Brain microvascular endothelial cell (primary cell): ENCODE data around the gene SUPT3H.

Experiments used
- DNase-seq: peaks from one replicate; pipeline ENCODE4 v3.0.0-alpha.2; 2020
- H3K27ac ChIP-seq: fragments of 250-450 bp; sonication (Bioruptor Pico); 2 replicates; pipeline ENCODE4 v1.5.1; 2020; ENCODE audit warnings: mild to moderate bottlenecking, moderate library complexity
- H3K27me3 ChIP-seq: fragments of 250-450 bp; sonication (Bioruptor Pico); replicated peaks from 2 replicates; pipeline ENCODE4 v1.5.1; 2020; ENCODE audit warnings: mild to moderate bottlenecking
- H3K36me3 ChIP-seq: fragments of 250-450 bp; sonication (Bioruptor Pico); replicated peaks from 2 replicates; pipeline ENCODE4 v1.5.1; 2020; ENCODE audit warnings: mild to moderate bottlenecking
- H3K4me3 ChIP-seq: 2 replicates; pipeline ENCODE4 v1.5.1; 2011; ENCODE audit warnings: low read depth, mild to moderate bottlenecking, control low read depth, low read length, moderate library complexity
- CTCF ChIP-seq: IDR thresholded peaks from 2 replicates; pipeline ENCODE4 v1.5.1; 2011; ENCODE audit warnings: low read depth, mild to moderate bottlenecking, moderate library complexity, low read length, control low read depth, inconsistent platforms; ENCODE audit errors: missing control alignments
- in situ Hi-C: cut with HindIII; loops from 2 replicates; pipeline ENCODE4 v1.10.0; 2017; ENCODE audit warnings: low sequenced_read_pairs, low pct_ligation_motif_present

The SUPT3H gene

GRCh38 chr6:45369870-45370269, 7.9 kb downstream of the SUPT3H start:
- no peaks in the 10 kb centered on the region for H3K36me3 ChIP-seq
- no peak overlapping the region for H3K27ac ChIP-seq
- TF ChIP-seq CTCF, result no peak
- no peak overlapping the region for H3K4me3 ChIP-seq
- no peaks in the 10 kb centered on the region for H3K27me3 ChIP-seq
- DNase-seq, result no peak
- in situ Hi-C loops, result no loop called here

GRCh38 chr6:45367999-45368398, 9.7 kb downstream of the SUPT3H start:
- TF ChIP-seq CTCF, result no peak
- in situ Hi-C loops, result no loop called here
- no peak overlapping the region for H3K27ac ChIP-seq
- H3K27me3 ChIP-seq, result no peaks in the 10 kb centered on the region
- no peak for DNase-seq
- no peaks in the 10 kb centered on the region for H3K36me3 ChIP-seq
- no peak overlapping the region for H3K4me3 ChIP-seq

- Histone ChIP-seq H3K36me3 (no peaks in the 10 kb centered on the region), H3K4me3 (no peak overlapping the region), H3K27me3 (no peaks in the 10 kb centered on the region), H3K27ac (no peak overlapping the region)
- DNase-seq, result no peak
- no peak for TF ChIP-seq CTCF
- in situ Hi-C loops, result no loop called here
Measured at GRCh38 chr6:45366534-45366933, 11.2 kb downstream of the SUPT3H start.

GRCh38 chr6:45365036-45365435, 12.7 kb downstream of the SUPT3H start:
- DNase-seq, result no peak
- no peak overlapping the region for H3K4me3 ChIP-seq
- in situ Hi-C loops, result no loop called here
- H3K36me3 ChIP-seq, result no peaks in the 10 kb centered on the region
- no peak overlapping the region for H3K27ac ChIP-seq
- TF ChIP-seq CTCF, result no peak
- H3K27me3 ChIP-seq, result no peaks in the 10 kb centered on the region

GRCh38 chr6:45364466-45364865, 13.3 kb downstream of the SUPT3H start:
- H3K27ac ChIP-seq, result no peak overlapping the region
- in situ Hi-C loops, result no loop called here
- H3K36me3 ChIP-seq, result no peaks in the 10 kb centered on the region

More at GRCh38 chr6:45364466-45364865, 13.3 kb downstream of the SUPT3H start:
- Histone ChIP-seq H3K27me3 (no peaks in the 10 kb centered on the region), H3K4me3 (no peak overlapping the region)
- no peak for DNase-seq
- no peak for TF ChIP-seq CTCF
